ENCODE results near the gene CTSA.

- TF ChIP-seq CTCF (conservative IDR thresholded peaks at IDR 0.05) (no peak), EZH2 (IDR thresholded peaks at IDR 0.05; ENCODE audit: low read depth) (no peak)
These were observed 6.6 kb downstream of the CTSA start for GRCh38 chr20:45897692-45898091.

Data from PC-9 (cell line).